Activated T-cell treated with anti-CD3 and anti-CD28 coated beads for 4 hours (primary cell): ENCODE data around the gene CEP131.

Experiments
- DNase-seq: peaks from one replicate; pipeline ENCODE4 v3.0.0-alpha.2; 2020

The CEP131 gene

GRCh38 chr17:81222906-81223761 is at the start of gene CEP131:
TSS of gene CEP131 (minus strand) at chr17:81222965. CDS start at chr17:81220056, 2,909 bp downstream.
- peak; percentile 100 for DNase-seq

- no peak for DNase-seq
Observed at GRCh38 chr17:81271226-81271625, 48.5 kb upstream of the CEP131 start.

DNA sequence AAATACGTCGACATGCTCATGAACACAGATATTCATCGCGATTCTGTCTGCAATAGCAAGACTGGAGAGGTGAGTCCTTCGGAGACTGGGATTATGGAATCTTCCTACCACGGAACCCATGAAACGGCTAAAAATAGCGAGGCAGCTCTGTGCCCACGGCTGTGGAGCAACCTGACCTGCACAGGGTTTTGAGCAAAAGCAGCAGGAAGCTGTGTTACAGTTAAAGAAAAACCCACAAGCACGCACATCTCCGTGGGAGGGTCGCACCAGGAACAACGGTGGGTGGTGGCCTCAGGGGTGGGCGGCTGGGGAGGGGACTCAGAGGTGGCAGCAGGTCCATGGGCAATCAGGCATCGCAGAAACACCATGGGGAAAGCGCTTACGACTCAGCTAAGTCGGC is 47.5 kb upstream of the CEP131 start:
- no peak for DNase-seq

DNA sequence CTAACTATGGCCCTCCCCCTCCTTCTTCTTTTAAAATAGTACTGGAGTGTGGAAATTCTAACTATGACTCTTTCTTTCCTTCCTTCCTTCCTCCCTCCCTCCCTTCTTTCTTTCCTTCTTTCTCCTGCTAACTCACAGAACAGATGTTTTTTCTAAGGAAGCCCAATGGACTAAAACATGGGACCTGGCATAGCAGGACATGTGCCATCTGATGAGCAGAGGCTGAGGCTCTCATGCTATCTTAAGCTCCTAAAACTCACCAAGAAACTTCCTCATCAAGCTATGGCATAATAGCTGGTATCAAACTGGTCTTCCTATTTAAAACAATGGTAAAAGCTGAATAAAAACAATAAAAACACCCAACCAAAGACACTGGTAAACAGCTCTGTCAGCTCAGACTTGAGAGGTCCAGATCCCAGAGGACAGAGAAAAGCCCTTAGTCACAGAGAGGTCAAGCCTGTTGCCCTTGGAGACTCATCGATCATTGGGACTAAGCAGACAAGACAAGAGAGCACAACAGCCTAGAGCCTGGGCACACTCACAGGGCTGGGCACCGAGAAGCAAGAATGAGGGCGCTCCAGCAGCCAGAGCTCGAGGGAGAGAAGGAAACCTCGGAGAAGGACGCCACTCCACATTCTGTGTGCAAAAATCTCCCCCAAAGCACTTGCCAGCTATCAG is 44.8 kb upstream of the CEP131 start:
- no peak for DNase-seq

DNA sequence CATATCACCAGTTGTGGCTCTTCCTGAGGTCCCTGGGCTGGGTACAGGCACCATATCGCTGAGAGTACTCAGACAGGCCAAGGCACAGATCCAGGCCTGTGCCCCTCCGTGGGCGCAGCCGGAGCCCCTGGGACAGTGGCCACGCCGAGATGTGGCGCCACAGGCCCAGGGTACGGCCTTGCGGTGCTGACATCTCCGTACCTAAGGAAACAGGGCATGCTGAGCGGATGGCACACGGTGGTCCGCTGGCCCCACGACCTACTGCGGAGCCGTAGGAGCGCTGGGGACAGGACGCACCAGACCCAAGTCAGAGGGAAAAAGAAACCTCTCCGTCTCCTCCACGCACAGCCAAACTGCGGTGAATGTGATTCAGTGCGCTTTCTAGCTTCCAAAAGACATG is 42.8 kb upstream of the CEP131 start:
- DNase-seq, result no peak

- DNase-seq, result no peak
Observed at GRCh38 chr17:81264640-81265039, 41.9 kb upstream of the CEP131 start.

- no peak for DNase-seq
Observed at GRCh38 chr17:81263371-81264181, 40.8 kb upstream of the CEP131 start.

GRCh38 chr17:81261582-81262336 is 39.0 kb upstream of the CEP131 start:
- no peak for DNase-seq

GRCh38 chr17:81261096-81261495 is 38.3 kb upstream of the CEP131 start:
- DNase-seq, result no peak

DNA sequence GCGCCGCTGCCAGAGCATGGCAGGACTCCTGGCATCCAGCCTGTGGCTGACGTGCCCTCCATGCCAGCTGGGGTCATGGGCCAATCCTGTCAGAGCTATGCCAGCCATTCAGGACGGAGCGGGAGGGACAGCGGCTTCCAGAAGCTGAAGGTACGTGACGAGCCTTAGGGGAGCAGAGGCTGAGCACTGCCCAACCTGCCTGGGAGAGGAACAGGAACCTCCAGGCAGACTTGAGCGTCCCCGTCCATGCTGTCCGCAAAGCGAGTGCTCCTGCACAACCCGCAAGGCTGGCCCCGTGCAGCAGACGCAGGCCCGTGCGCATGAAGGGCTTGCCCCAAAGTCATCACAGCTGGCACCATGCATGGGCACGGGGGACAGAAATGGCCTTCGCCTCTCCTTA is 37.9 kb upstream of the CEP131 start:
- no peak for DNase-seq

- DNase-seq, result no peak
Observed at GRCh38 chr17:81260171-81260570, 37.4 kb upstream of the CEP131 start.

- DNase-seq, result no peak
Observed at GRCh38 chr17:81259058-81259605, 36.4 kb upstream of the CEP131 start.

GRCh38 chr17:81258292-81258691 is 35.5 kb upstream of the CEP131 start:
- DNase-seq, result no peak

DNA sequence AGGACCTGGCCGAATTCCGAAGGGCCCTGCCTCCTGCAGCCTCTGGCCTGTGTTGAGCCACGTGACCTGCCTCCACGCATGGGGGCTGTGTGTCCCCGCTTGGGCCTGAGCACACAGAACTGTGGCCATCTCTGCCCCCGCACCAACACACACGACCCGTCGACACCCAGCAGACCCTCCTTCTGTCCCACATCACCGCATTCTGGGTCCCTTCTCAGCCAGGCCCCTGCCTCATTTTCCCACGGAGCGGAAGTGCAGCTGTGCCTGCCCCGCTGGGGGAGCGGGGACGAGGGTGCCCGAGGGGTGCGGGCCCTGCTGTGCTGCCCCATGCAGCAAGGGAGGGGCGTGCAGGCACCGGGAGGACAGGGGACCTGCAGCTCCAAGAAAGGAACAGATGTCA is 34.8 kb upstream of the CEP131 start:
- DNase-seq, result no peak

GRCh38 chr17:81256616-81257015 is 33.9 kb upstream of the CEP131 start:
- no peak for DNase-seq

- no peak for DNase-seq
Observed at GRCh38 chr17:81254955-81255717, 32.4 kb upstream of the CEP131 start.

DNA sequence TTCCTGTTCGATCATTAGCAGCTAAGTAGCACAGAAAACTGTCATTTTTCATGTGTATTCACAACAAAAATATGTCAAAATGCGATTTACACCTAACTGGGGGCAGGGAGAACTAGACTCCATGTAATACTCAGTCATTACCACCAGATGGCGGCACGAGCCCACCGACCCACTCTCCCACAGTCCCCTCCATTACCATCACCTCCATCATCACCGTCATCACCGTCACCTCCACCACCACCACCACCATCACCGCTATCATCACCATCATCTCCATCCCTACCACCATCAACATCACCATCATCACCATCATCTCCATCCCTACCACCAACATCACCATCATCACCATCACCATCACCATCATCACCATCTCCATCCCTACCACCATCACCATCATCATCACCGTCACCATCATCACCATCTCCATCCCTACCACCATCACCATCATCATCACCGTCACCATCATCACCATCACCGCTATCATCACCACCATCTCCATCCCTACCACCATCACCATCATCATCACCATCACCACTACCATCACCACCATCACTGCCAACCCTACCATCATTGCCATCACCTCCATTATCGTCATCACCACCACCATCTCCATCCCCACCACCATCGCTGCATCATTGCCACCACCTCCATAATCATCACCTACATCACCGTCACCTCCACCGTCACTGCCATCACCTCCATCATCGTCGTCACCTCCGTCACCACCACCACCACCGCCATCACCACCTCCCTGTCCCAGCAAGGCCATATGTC is 30.8 kb upstream of the CEP131 start:
- DNase-seq, result peak; percentile 62

GRCh38 chr17:81252987-81253329 is 30.2 kb upstream of the CEP131 start:
- DNase-seq, result no peak

- no peak for DNase-seq
Observed at GRCh38 chr17:81252326-81252986, 29.7 kb upstream of the CEP131 start.

DNA sequence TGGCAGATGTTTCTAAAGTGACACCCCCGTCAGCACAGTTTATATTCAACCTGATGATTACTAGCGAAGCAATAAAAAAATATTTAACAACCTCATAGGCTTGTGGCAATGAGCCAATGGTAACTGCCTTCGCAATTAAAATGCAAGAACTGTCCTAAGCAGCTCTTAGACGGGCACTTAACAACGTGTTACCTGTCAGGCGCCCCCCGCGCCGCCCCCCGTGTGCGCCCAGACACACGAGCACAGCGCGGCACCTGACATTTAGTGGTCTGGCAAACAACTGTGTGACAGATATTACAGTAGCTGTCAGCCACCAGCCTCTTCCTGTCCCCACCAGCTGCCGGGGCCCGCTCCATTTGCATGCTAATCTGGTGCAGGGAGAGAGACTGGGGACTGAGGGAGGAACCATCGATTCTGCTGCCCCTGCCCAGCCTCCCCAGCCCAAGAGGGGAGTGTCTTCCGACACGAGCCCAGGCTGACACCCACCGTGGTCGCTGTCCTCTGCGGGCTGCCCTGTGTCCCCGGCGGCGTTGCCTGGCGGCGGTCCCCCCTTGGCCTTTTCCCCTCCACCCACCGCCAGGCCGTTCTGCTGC is 29.0 kb upstream of the CEP131 start:
- no peak for DNase-seq
